Measurements from ENCODE around the gene SAAL1. TPM values are rescaled to one million over a fixed set of nuclear protein-coding genes. Genes with fewer than 3 reads are reported as not detected.

Gene SAAL1
- polyA plus RNA-seq, 1 experiment: 8.9 TPM

DNA sequence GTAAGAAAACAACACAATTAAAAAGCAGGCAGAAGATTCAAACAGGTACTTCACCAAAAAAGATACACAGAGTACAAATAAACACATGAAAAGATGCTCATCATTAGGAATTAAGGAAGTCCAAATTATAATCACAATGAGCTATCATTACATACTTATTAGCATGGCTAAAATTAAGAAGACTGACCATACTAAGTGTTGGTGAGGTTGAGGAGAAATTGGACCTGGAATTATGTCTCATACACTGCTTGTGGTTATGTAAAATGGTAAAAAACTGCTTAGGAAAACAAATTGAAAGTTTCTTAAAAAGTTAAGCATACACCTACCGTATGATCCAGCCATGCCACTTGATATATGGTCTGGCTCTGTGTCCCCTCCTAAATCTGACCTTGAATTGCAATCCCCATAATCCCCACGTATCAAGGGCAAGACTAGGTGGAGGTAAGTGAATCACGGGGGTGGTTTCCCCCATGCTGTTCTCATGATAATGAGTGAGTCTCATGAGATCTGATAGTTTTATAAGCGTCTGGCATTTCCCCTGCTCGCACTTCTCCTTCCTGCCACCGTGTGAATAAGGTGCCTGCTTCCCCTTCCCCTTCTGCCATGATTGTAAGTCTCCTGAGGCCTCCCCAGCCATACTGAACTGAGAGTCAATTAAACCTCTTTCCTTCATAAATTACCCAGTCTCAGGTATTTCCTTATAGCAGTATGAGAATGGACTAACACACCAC is 4.8 kb downstream of the SAAL1 start:
- TF ChIP-seq CTCF (IDR thresholded peaks at IDR 0.05; ENCODE audit: insufficient read depth, low read depth, low read length): no peak
- ChIA-PET POLR2A (no interaction called here), CTCF (no interaction called here)
- no peak for DNase-seq (ENCODE audit: low read depth)
- Histone ChIP-seq H3K36me3 (ENCODE audit: control insufficient read depth, insufficient read depth, low read length) (peaks cover 2% of the 10 kb centered on the region; the same call in 1 of the 2 replicates), H3K4me3 (ENCODE audit: low read depth, low read length) (no peak overlapping the region), H3K27me3 (ENCODE audit: control insufficient read depth, insufficient read depth, low read length) (no peaks in the 10 kb centered on the region)

DNA sequence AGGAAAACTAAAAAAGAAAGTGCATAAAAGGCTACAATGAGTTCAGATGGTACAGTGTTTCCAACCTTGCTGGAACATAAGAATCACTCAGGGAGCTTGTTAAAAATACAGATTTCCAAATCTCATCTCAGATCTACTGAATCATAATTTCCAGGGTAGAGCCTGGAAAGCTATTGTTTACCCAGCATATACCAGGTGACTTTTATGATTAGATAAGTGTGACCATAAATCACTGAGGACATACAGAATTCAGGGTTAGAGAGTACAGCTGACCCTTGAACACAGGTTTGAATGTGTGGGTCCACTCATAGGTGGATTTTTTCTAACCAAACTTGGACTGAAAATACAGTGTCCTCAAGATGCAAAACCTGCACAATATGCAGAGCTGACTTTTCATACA is 11.9 kb downstream of the SAAL1 start:
- H3K4me3 ChIP-seq (ENCODE audit: low read depth, low read length): no peak overlapping the region
- peaks cover 2% of the 10 kb centered on the region for H3K36me3 ChIP-seq (ENCODE audit: control insufficient read depth, insufficient read depth, low read length)
- no peak for TF ChIP-seq CTCF (IDR thresholded peaks at IDR 0.05; ENCODE audit: insufficient read depth, low read depth, low read length)
- no peak for DNase-seq (ENCODE audit: low read depth)
- POLR2A ChIA-PET: no interaction called here
- no peaks in the 10 kb centered on the region for H3K27me3 ChIP-seq (ENCODE audit: control insufficient read depth, insufficient read depth, low read length)
- CTCF ChIA-PET: interaction anchor here (0.6 to 1.7 kb wide), 4 partner anchors 12 to 163 kb away, joined by 3 to 6 read pairs (median 3); partner anchors contain the start of gene SAAL1

GRCh38 chr11:18091731-18092130 is 14.2 kb downstream of the SAAL1 start:
- CTCF ChIA-PET: interaction anchor here (0.9 to 2.3 kb wide), 3 partner anchors 9 to 15 kb away, joined by 4 to 7 read pairs (median 6); partner anchors contain the start of gene SAAL1

GRCh38 chr11:18088966-18089365 is 16.9 kb downstream of the SAAL1 start:
- Histone ChIP-seq H3K27me3 (ENCODE audit: control insufficient read depth, insufficient read depth, low read length) (no peaks in the 10 kb centered on the region), H3K4me3 (ENCODE audit: low read depth, low read length) (no peak overlapping the region), H3K36me3 (ENCODE audit: control insufficient read depth, insufficient read depth, low read length) (no peaks in the 10 kb centered on the region; the same call in 1 of the 2 replicates)
- ChIA-PET CTCF (interaction anchor here (1.2 to 1.3 kb wide), 2 partner anchors 9 to 26 kb away, joined by 4 to 5 read pairs; no protein-coding TSS in a partner anchor), POLR2A (no interaction called here)
- no peak for TF ChIP-seq CTCF (IDR thresholded peaks at IDR 0.05; ENCODE audit: insufficient read depth, low read depth, low read length)
- DNase-seq (ENCODE audit: low read depth): no peak

More at GRCh38 chr11:18091731-18092130, 14.2 kb downstream of the SAAL1 start:
- TF ChIP-seq CTCF (IDR thresholded peaks at IDR 0.05; ENCODE audit: insufficient read depth, low read depth, low read length): no peak
- no peak for DNase-seq (ENCODE audit: low read depth)
- no peak overlapping the region for H3K4me3 ChIP-seq (ENCODE audit: low read depth, low read length)
- H3K36me3 ChIP-seq (ENCODE audit: control insufficient read depth, insufficient read depth, low read length): peaks cover 2% of the 10 kb centered on the region
- no peaks in the 10 kb centered on the region for H3K27me3 ChIP-seq (ENCODE audit: control insufficient read depth, insufficient read depth, low read length)
- POLR2A ChIA-PET: no interaction called here

- no peak for TF ChIP-seq CTCF (IDR thresholded peaks at IDR 0.05; ENCODE audit: insufficient read depth, low read depth, low read length)
- no peaks in the 10 kb centered on the region for H3K27me3 ChIP-seq (ENCODE audit: control insufficient read depth, insufficient read depth, low read length)
- CTCF ChIA-PET: no interaction called here
- POLR2A ChIA-PET: no interaction called here
- DNase-seq (ENCODE audit: low read depth): no peak
- H3K36me3 ChIP-seq (ENCODE audit: control insufficient read depth, insufficient read depth, low read length): no peaks in the 10 kb centered on the region; the same call in 1 of the 2 replicates
- no peak overlapping the region for H3K4me3 ChIP-seq (ENCODE audit: low read depth, low read length)
These were observed 17.5 kb downstream of the SAAL1 start for GRCh38 chr11:18088366-18088765.
